Breast epithelium (tissue), 4 donors: ENCODE results near the gene ACTR1A. TPM values are rescaled to one million over a fixed set of nuclear protein-coding genes. Genes with fewer than 3 reads are reported as not detected.
"Not testable (repeated sequence)": the region's sequence is repeated elsewhere in the genome, so short reads cannot be mapped to it uniquely, and the experiment has no call there.

ENCODE experiments used
- DNase-seq, 2 donors: peaks; one replicate each; pipeline ENCODE4 v3.0.0-alpha.2; 2019; ENCODE audit warnings: low spot score in 2 of 2
- H3K27ac ChIP-seq, 2 donors: fragments of 200-600 bp; sonication (generic) in 1 of 2; one replicate each; pipeline ENCODE4 v1.5.1; 2016 to 2019; ENCODE audit warnings: mild to moderate bottlenecking in 1 of 2
- H3K27me3 ChIP-seq, 2 donors: fragments of 200-600 bp; sonication (generic) in 1 of 2; one replicate each; pipeline versions ENCODE4 v1.5.1 to v1.6.0; 2017 to 2019; ENCODE audit warnings: control low read depth in 1 of 2, mild to moderate bottlenecking in 1 of 2
- H3K36me3 ChIP-seq: fragments of 200-600 bp; one replicate; pipeline ENCODE4 v1.5.1; 2019
- H3K4me1 ChIP-seq, 2 donors: fragments of 200-600 bp; sonication (generic); one replicate each; pipeline ENCODE4 v1.5.1; 2016 to 2019; ENCODE audit warnings: control low read depth in 1 of 2
- H3K4me3 ChIP-seq, 3 donors: fragments of 200-600 bp; sonication (generic); 1 replicate in 2 of 3; 2 replicates in 1 of 3; pipeline ENCODE4 v1.5.1; 2016 to 2019; ENCODE audit warnings: mild to moderate bottlenecking in 3 of 3, moderate library complexity in 2 of 3
- H3K9me3 ChIP-seq, 2 donors: fragments of 200-600 bp; sonication (generic) in 1 of 2; one replicate each; pipeline ENCODE4 v1.5.1; 2016 to 2019; ENCODE audit warnings: control low read depth in 1 of 2
- CTCF ChIP-seq, 3 donors: fragments of 450-650 bp; IDR thresholded peaks; one replicate each; pipeline ENCODE4 v1.5.1; 2016 to 2017; ENCODE audit warnings: antibody characterized with exemption in 3 of 3, mild to moderate bottlenecking in 3 of 3, moderate library complexity in 3 of 3
- POLR2A ChIP-seq: fragments of 450-650 bp; IDR thresholded peaks from one replicate; pipeline ENCODE4 v1.6.1; 2016; ENCODE audit warnings: antibody characterized with exemption, mild to moderate bottlenecking, moderate library complexity
- POLR2AphosphoS5 ChIP-seq, 3 donors: sonication (generic); formaldehyde crosslinking; IDR thresholded peaks; one replicate each; pipeline ENCODE4 v1.6.1; 2017; ENCODE audit warnings: antibody characterized with exemption in 3 of 3
- intact Hi-C: fragments of 100-400 bp; cut with DNase I; formaldehyde crosslinking; loops from one replicate; pipeline ENCODE4 v1.15.1; 2023; ENCODE audit warnings: low total_unique reads
- total RNA-seq, 3 donors: library from RNA; depleted of rRNA; stranded (reverse); fragments of >200 nt; gene quantifications; one replicate each; pipeline ENCODE4 v1.1.0, GENCODE V29; 2016

The ACTR1A gene
- total RNA-seq, 3 donors from 2014 or later, result 84.9 to 110 (median 92.5) TPM

GRCh38 chr10:102460836-102461186 is 41.7 kb downstream of the ACTR1A start:
- no peaks in the 10 kb centered on the region for H3K9me3 ChIP-seq
- intact Hi-C loops, result no loop called here
- H3K4me3 ChIP-seq, result peak overlapping the region; percentile 55 to 82 (median 59)
- no peaks in the 10 kb centered on the region for H3K36me3 ChIP-seq
- no peaks in the 10 kb centered on the region for H3K4me1 ChIP-seq
- TF ChIP-seq POLR2A (no peak), CTCF (IDR thresholded peaks at IDR 0.05) (no peak)
- H3K27ac ChIP-seq, result peak overlapping the region in 1 of 2 donors; percentile 5
- no peak for DNase-seq
- H3K27me3 ChIP-seq, result no peaks in the 10 kb centered on the region

GRCh38 chr10:102458656-102459055 is 43.9 kb downstream of the ACTR1A start:
- Histone ChIP-seq H3K27ac (no peak overlapping the region), H3K36me3 (no peaks in the 10 kb centered on the region), H3K4me3 (no peak overlapping the region), H3K27me3 (no peaks in the 10 kb centered on the region), H3K4me1 (no peaks in the 10 kb centered on the region), H3K9me3 (no peaks in the 10 kb centered on the region)
- TF ChIP-seq POLR2AphosphoS5 (IDR thresholded peaks at IDR 0.05) (no peak), POLR2A (no peak), CTCF (IDR thresholded peaks at IDR 0.05) (no peak)
- DNase-seq, result no peak
- intact Hi-C loops, result no loop called here

GRCh38 chr10:102457591-102458150 is 44.8 kb downstream of the ACTR1A start:
- Histone ChIP-seq H3K27me3 (no peaks in the 10 kb centered on the region), H3K4me1 (no peaks in the 10 kb centered on the region), H3K36me3 (no peaks in the 10 kb centered on the region), H3K27ac (no peak overlapping the region), H3K9me3 (no peaks in the 10 kb centered on the region), H3K4me3 (no peak overlapping the region)
- intact Hi-C loops, result no loop called here
- no peak for DNase-seq
- no peak for TF ChIP-seq CTCF (IDR thresholded peaks at IDR 0.05)
- no peak for TF ChIP-seq POLR2A
- no peak for TF ChIP-seq POLR2AphosphoS5 (IDR thresholded peaks at IDR 0.05)

- H3K4me1 ChIP-seq, result peaks cover 0 to 5% of the 10 kb centered on the region in 2 donors
- no peak overlapping the region for H3K27ac ChIP-seq
- DNase-seq, result no peak
- no peaks in the 10 kb centered on the region for H3K27me3 ChIP-seq
- no peak for TF ChIP-seq CTCF (IDR thresholded peaks at IDR 0.05)
- H3K4me3 ChIP-seq, result no peak overlapping the region
- intact Hi-C loops, result no loop called here
- no peaks in the 10 kb centered on the region for H3K36me3 ChIP-seq
- no peaks in the 10 kb centered on the region for H3K9me3 ChIP-seq
Measured at GRCh38 chr10:102455893-102456471, 46.5 kb downstream of the ACTR1A start.

GRCh38 chr10:102454662-102455487 is 47.6 kb downstream of the ACTR1A start:
- H3K27ac ChIP-seq, H3K36me3 ChIP-seq, H3K27me3 ChIP-seq, DNase-seq, H3K9me3 ChIP-seq, H3K4me3 ChIP-seq, H3K4me1 ChIP-seq, intact Hi-C loops: not testable (repeated sequence)
